Stimulated activated CD8-positive, alpha-beta memory T cell treated with anti-CD3 and anti-CD28 coated beads, Interleukin-7, amount 100 ng/mL, for 4 hours (primary cell): ENCODE measurements around the gene NAA20.

Experiments used
- DNase-seq, 2 donors: peaks; one replicate each; pipeline ENCODE4 v3.0.0-alpha.2; 2020; ENCODE audit warnings: low read depth in 2 of 2

Gene NAA20

GRCh38 chr20:20076297-20077065 is 59.3 kb downstream of the NAA20 start:
- no peak for DNase-seq

- DNase-seq: no peak
These were observed 60.9 kb downstream of the NAA20 start for GRCh38 chr20:20078041-20078440.

- no peak for DNase-seq
These were observed 62.1 kb downstream of the NAA20 start for GRCh38 chr20:20079102-20079784.
